WTC11 (cell line): ENCODE data around the gene CRYBG3. TPM values are rescaled to one million over a fixed set of nuclear protein-coding genes. Genes with fewer than 3 reads are reported as not detected.

Source experiments
- ATAC-seq: fragments of 200-7000 bp; cut with Tn5 transposase; 2 replicates; pipeline ENCODE4 v1.10.0; 2021; ENCODE audit warnings: mild to moderate bottlenecking, moderate library complexity
- CTCF ChIA-PET: fragments of 300-600 bp; sonication (Branson Sonifier 250); formaldehyde crosslinking; loops from one replicate; lab custom pipeline; 2021; ENCODE audit warnings: antibody characterized with exemption; lab: Charles Lee
- POLR2A ChIA-PET: fragments of 350-600 bp; sonication (Branson Sonifier 250); formaldehyde crosslinking; loops from one replicate; lab custom pipeline; 2021; ENCODE audit warnings: antibody characterized with exemption; lab: Charles Lee
- DNase-seq: peaks from one replicate; pipeline ENCODE4 v3.0.0; 2021; ENCODE audit warnings: low spot score
- H3K27ac Mint-ChIP-seq: 2 replicates; pipeline ENCODE4 v1.8.0; 2021; ENCODE audit warnings: mixed read lengths
- H3K27me3 Mint-ChIP-seq: 2 replicates; pipeline ENCODE4 v1.8.0; 2021; ENCODE audit warnings: low read depth, mild to moderate bottlenecking, moderate library complexity, mixed read lengths
- H3K36me3 Mint-ChIP-seq: 2 replicates; pipeline ENCODE4 v1.8.0; 2021; ENCODE audit warnings: mixed read lengths
- H3K4me1 Mint-ChIP-seq: 2 replicates; pipeline ENCODE4 v1.8.0; 2022; ENCODE audit warnings: mixed read lengths
- H3K4me3 Mint-ChIP-seq: 2 replicates; pipeline ENCODE4 v1.8.0; 2021; ENCODE audit warnings: mild to moderate bottlenecking, moderate library complexity, mixed read lengths
- H3K9me3 Mint-ChIP-seq: 2 replicates; pipeline ENCODE4 v1.8.0; 2021; ENCODE audit warnings: mixed read lengths
- CREM ChIP-seq: sonication (generic); formaldehyde crosslinking; IDR thresholded peaks from 2 replicates; pipeline ENCODE4 v1.8.1; 2022; ENCODE audit warnings: mild to moderate bottlenecking, missing genetic modification reagents, moderate library complexity
- ELF4 ChIP-seq: sonication (generic); formaldehyde crosslinking; IDR thresholded peaks from 2 replicates; pipeline ENCODE4 v1.8.1; 2022; ENCODE audit warnings: low read depth, mild to moderate bottlenecking, moderate library complexity, missing genetic modification reagents
- ETV6 ChIP-seq: sonication (generic); formaldehyde crosslinking; IDR thresholded peaks from 2 replicates; pipeline ENCODE4 v1.8.1; 2022; ENCODE audit warnings: mild to moderate bottlenecking, missing genetic modification reagents
- FOXJ3 ChIP-seq: sonication (generic); formaldehyde crosslinking; IDR thresholded peaks from 2 replicates; pipeline ENCODE4 v1.9.0; 2021; ENCODE audit warnings: missing genetic modification reagents, mild to moderate bottlenecking, borderline replicate concordance
- FOXK1 ChIP-seq: sonication (generic); formaldehyde crosslinking; IDR thresholded peaks from 2 replicates; pipeline ENCODE4 v1.8.0; 2022; ENCODE audit warnings: mild to moderate bottlenecking, moderate library complexity, missing genetic modification reagents
- FOXP1 ChIP-seq: sonication (generic); formaldehyde crosslinking; IDR thresholded peaks from 2 replicates; pipeline ENCODE4 v1.8.0; 2022; ENCODE audit warnings: missing genetic modification reagents, mild to moderate bottlenecking, moderate library complexity, borderline replicate concordance
- NFE2L1 ChIP-seq: sonication (generic); formaldehyde crosslinking; IDR thresholded peaks from 2 replicates; pipeline ENCODE4 v1.8.1; 2023; ENCODE audit warnings: missing genetic modification reagents
- NR2C2 ChIP-seq: sonication (generic); formaldehyde crosslinking; IDR thresholded peaks from 2 replicates; pipeline ENCODE4 v1.8.0; 2022; ENCODE audit warnings: mild to moderate bottlenecking, missing genetic modification reagents
- ZBTB21 ChIP-seq: sonication (generic); formaldehyde crosslinking; IDR thresholded peaks from 2 replicates; pipeline ENCODE4 v1.8.1; 2023; ENCODE audit warnings: mild to moderate bottlenecking, missing genetic modification reagents, borderline replicate concordance
- ZNF138 ChIP-seq: sonication (generic); formaldehyde crosslinking; conservative IDR thresholded peaks from 2 replicates; pipeline ENCODE4 v1.8.1; 2022; ENCODE audit warnings: mild to moderate bottlenecking, moderate library complexity, missing genetic modification reagents
- ZNF219 ChIP-seq: sonication (generic); formaldehyde crosslinking; IDR thresholded peaks from 2 replicates; pipeline ENCODE4 v1.8.0; 2023; ENCODE audit warnings: missing genetic modification reagents, mild to moderate bottlenecking, borderline replicate concordance
- ZNF317 ChIP-seq: sonication (generic); formaldehyde crosslinking; IDR thresholded peaks from 2 replicates; pipeline ENCODE4 v1.8.1; 2023; ENCODE audit warnings: low read depth, mild to moderate bottlenecking, moderate library complexity, missing genetic modification reagents, borderline replicate concordance
- ZNF396 ChIP-seq: fragments of 250-450 bp; sonication (Bioruptor Pico); IDR thresholded peaks from 2 replicates; pipeline ENCODE4 v1.8.0; 2021; ENCODE audit warnings: mild to moderate bottlenecking, moderate library complexity, borderline replicate concordance
- total RNA-seq: library from RNA; stranded (reverse); gene quantifications from 3 replicates; pipeline ENCODE4 v1.2.3, GENCODE V29; 2021
- TF ChIP-seq, protein P1 (sequence below): sonication (generic); formaldehyde crosslinking; IDR thresholded peaks from 2 replicates; pipeline ENCODE4 v1.8.1; 2023; ENCODE audit warnings: mild to moderate bottlenecking, missing genetic modification reagents, moderate library complexity
- TF ChIP-seq, protein P2 (sequence below): sonication (generic); formaldehyde crosslinking; IDR thresholded peaks from 2 replicates; pipeline ENCODE4 v1.8.1; 2023; ENCODE audit warnings: mild to moderate bottlenecking, missing genetic modification reagents, moderate library complexity
- TF ChIP-seq, protein P3 (sequence below): sonication (generic); formaldehyde crosslinking; IDR thresholded peaks from 2 replicates; pipeline ENCODE4 v1.8.0; 2023; ENCODE audit warnings: mild to moderate bottlenecking, missing genetic modification reagents
- TF ChIP-seq, protein P4 (sequence below): sonication (generic); formaldehyde crosslinking; IDR thresholded peaks from 2 replicates; pipeline ENCODE4 v1.8.1; 2022; ENCODE audit warnings: mild to moderate bottlenecking, missing genetic modification reagents, moderate library complexity, borderline replicate concordance
- TF ChIP-seq, protein P5 (sequence below): sonication (generic); formaldehyde crosslinking; IDR thresholded peaks from 2 replicates; pipeline ENCODE4 v1.8.0; 2022; ENCODE audit warnings: missing genetic modification reagents
- TF ChIP-seq, protein P6 (sequence below): sonication (generic); formaldehyde crosslinking; conservative IDR thresholded peaks from 2 replicates; pipeline ENCODE4 v1.8.1; 2022; ENCODE audit warnings: mild to moderate bottlenecking, missing genetic modification reagents
- TF ChIP-seq, protein P7 (sequence below): sonication (generic); formaldehyde crosslinking; conservative IDR thresholded peaks from 2 replicates; pipeline ENCODE4 v1.8.1; 2023; ENCODE audit warnings: mild to moderate bottlenecking, low read depth, missing genetic modification reagents, moderate library complexity
- TF ChIP-seq, protein P8 (sequence below): sonication (generic); formaldehyde crosslinking; IDR thresholded peaks from 2 replicates; pipeline ENCODE4 v1.8.0; 2022; ENCODE audit warnings: mild to moderate bottlenecking, missing genetic modification reagents

Gene CRYBG3
- total RNA-seq, 1 experiment from 2014 or later: 13.6 TPM

DNA sequence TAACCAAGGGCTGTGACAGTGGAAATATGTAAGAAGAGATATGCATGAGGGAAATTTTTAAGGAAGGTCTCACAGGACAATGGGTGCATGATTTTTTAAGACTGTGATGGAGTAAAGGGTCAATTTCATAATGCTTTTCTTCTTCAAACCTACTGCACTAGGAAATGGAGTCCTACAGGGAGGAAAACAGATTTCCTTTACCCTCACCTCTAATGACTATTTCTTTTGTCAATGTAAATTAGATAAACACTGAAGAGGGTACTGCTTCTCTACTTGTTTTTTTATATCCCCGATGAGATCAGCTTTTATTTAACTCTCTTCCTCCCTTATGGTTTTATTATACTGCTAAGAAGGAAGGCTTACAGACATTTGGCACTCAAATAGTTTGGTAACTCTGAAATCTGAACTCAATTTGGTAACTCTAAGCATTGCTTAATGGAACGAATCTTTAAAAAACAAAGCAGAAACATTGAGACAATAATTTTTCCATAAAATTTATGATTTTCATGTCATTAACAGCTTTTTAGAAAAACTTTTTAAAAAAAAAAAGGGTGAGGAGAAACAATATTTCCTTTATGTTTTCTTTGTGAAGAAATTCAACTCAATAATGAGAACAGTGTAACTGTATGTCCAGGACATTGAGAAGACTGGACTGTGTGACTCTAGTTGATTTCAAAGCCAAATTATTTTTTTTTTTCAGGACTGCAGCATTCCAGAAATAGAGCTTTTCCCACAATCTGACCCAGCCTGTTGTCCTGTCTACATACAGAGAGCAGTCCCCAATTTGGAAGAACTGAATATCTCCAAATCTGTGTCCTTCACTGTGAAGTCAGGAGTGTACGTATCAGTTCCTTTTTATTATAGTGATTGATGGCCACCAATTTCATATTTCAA lies 64.4 kb downstream of the CRYBG3 start:
- Mint-ChIP-seq H3K4me3 (no peak overlapping the region), H3K4me1 (peaks cover 3% of the 10 kb centered on the region; the same call in 1 of the 2 replicates), H3K27ac (no peak overlapping the region), H3K36me3 (peaks cover 15% of the 10 kb centered on the region; the same call in 1 of the 2 replicates), H3K9me3 (no peaks in the 10 kb centered on the region), H3K27me3 (no peaks in the 10 kb centered on the region)
- no peak for ATAC-seq
- DNase-seq: no peak
- TF ChIP-seq CREM: no peak
- TF ChIP-seq ZNF138 (CRISPR knock-in tag): no peak
- ChIA-PET POLR2A (no interaction called here), CTCF (no interaction called here)

DNA sequence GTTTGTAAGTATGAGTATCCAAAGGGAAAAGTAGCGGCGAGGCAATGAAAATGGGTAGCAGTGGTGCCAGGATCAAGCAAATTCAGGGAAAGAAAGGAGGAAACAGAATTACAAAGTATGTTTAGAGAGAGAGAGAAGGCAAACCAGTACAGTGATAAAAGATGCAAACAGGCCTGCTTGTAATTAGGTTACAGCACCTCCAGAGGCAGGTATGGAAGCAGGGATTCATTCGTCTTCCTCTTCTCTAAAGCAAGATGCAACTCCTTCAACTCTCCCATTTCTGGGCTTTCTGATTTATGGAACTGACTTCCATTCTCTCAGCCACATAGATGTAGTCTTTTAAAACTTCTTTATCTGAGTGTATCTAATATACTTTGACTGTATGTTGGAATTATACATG lies 68.0 kb downstream of the CRYBG3 start:
- ChIA-PET POLR2A (no interaction called here), CTCF (no interaction called here)
- no peaks in the 10 kb centered on the region for H3K27me3 Mint-ChIP-seq
- no peak overlapping the region for H3K27ac Mint-ChIP-seq
- no peaks in the 10 kb centered on the region for H3K9me3 Mint-ChIP-seq
- peaks cover 13% of the 10 kb centered on the region; the same call in 1 of the 2 replicates for H3K36me3 Mint-ChIP-seq
- no peak overlapping the region for H3K4me3 Mint-ChIP-seq
- peaks cover 9% of the 10 kb centered on the region for H3K4me1 Mint-ChIP-seq
- ATAC-seq: peak; percentile 57; the same call in 1 of the 2 replicates
- no peak for TF ChIP-seq NR2C2 (CRISPR knock-in tag)
- no peak for TF ChIP-seq NFE2L1
- TF ChIP-seq ELF4: no peak
- TF ChIP-seq, protein P1, sequence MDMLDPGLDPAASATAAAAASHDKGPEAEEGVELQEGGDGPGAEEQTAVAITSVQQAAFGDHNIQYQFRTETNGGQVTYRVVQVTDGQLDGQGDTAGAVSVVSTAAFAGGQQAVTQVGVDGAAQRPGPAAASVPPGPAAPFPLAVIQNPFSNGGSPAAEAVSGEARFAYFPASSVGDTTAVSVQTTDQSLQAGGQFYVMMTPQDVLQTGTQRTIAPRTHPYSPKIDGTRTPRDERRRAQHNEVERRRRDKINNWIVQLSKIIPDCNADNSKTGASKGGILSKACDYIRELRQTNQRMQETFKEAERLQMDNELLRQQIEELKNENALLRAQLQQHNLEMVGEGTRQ: no peak
- TF ChIP-seq, protein P2, sequence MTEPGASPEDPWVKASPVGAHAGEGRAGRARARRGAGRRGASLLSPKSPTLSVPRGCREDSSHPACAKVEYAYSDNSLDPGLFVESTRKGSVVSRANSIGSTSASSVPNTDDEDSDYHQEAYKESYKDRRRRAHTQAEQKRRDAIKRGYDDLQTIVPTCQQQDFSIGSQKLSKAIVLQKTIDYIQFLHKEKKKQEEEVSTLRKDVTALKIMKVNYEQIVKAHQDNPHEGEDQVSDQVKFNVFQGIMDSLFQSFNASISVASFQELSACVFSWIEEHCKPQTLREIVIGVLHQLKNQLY: no peak
- TF ChIP-seq FOXP1: no peak
- TF ChIP-seq FOXJ3: no peak
- TF ChIP-seq ZNF396 (CRISPR knock-in tag): no peak
- TF ChIP-seq, protein P3, sequence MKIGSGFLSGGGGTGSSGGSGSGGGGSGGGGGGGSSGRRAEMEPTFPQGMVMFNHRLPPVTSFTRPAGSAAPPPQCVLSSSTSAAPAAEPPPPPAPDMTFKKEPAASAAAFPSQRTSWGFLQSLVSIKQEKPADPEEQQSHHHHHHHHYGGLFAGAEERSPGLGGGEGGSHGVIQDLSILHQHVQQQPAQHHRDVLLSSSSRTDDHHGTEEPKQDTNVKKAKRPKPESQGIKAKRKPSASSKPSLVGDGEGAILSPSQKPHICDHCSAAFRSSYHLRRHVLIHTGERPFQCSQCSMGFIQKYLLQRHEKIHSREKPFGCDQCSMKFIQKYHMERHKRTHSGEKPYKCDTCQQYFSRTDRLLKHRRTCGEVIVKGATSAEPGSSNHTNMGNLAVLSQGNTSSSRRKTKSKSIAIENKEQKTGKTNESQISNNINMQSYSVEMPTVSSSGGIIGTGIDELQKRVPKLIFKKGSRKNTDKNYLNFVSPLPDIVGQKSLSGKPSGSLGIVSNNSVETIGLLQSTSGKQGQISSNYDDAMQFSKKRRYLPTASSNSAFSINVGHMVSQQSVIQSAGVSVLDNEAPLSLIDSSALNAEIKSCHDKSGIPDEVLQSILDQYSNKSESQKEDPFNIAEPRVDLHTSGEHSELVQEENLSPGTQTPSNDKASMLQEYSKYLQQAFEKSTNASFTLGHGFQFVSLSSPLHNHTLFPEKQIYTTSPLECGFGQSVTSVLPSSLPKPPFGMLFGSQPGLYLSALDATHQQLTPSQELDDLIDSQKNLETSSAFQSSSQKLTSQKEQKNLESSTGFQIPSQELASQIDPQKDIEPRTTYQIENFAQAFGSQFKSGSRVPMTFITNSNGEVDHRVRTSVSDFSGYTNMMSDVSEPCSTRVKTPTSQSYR (CRISPR knock-in tag): no peak
- TF ChIP-seq ZNF219 (CRISPR knock-in tag): no peak
- TF ChIP-seq ZNF317 (CRISPR knock-in tag): no peak
- TF ChIP-seq, protein P4, sequence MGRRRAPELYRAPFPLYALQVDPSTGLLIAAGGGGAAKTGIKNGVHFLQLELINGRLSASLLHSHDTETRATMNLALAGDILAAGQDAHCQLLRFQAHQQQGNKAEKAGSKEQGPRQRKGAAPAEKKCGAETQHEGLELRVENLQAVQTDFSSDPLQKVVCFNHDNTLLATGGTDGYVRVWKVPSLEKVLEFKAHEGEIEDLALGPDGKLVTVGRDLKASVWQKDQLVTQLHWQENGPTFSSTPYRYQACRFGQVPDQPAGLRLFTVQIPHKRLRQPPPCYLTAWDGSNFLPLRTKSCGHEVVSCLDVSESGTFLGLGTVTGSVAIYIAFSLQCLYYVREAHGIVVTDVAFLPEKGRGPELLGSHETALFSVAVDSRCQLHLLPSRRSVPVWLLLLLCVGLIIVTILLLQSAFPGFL (CRISPR knock-in tag): no peak
- no peak for TF ChIP-seq ETV6 (CRISPR knock-in tag)
- TF ChIP-seq, protein P5, sequence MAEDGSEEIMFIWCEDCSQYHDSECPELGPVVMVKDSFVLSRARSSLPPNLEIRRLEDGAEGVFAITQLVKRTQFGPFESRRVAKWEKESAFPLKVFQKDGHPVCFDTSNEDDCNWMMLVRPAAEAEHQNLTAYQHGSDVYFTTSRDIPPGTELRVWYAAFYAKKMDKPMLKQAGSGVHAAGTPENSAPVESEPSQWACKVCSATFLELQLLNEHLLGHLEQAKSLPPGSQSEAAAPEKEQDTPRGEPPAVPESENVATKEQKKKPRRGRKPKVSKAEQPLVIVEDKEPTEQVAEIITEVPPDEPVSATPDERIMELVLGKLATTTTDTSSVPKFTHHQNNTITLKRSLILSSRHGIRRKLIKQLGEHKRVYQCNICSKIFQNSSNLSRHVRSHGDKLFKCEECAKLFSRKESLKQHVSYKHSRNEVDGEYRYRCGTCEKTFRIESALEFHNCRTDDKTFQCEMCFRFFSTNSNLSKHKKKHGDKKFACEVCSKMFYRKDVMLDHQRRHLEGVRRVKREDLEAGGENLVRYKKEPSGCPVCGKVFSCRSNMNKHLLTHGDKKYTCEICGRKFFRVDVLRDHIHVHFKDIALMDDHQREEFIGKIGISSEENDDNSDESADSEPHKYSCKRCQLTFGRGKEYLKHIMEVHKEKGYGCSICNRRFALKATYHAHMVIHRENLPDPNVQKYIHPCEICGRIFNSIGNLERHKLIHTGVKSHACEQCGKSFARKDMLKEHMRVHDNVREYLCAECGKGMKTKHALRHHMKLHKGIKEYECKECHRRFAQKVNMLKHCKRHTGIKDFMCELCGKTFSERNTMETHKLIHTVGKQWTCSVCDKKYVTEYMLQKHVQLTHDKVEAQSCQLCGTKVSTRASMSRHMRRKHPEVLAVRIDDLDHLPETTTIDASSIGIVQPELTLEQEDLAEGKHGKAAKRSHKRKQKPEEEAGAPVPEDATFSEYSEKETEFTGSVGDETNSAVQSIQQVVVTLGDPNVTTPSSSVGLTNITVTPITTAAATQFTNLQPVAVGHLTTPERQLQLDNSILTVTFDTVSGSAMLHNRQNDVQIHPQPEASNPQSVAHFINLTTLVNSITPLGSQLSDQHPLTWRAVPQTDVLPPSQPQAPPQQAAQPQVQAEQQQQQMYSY (CRISPR knock-in tag): no peak
- TF ChIP-seq, protein P6, sequence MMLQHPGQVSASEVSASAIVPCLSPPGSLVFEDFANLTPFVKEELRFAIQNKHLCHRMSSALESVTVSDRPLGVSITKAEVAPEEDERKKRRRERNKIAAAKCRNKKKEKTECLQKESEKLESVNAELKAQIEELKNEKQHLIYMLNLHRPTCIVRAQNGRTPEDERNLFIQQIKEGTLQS (CRISPR knock-in tag): no peak
- no peak for TF ChIP-seq ZBTB21 (CRISPR knock-in tag)
- TF ChIP-seq, protein P7, sequence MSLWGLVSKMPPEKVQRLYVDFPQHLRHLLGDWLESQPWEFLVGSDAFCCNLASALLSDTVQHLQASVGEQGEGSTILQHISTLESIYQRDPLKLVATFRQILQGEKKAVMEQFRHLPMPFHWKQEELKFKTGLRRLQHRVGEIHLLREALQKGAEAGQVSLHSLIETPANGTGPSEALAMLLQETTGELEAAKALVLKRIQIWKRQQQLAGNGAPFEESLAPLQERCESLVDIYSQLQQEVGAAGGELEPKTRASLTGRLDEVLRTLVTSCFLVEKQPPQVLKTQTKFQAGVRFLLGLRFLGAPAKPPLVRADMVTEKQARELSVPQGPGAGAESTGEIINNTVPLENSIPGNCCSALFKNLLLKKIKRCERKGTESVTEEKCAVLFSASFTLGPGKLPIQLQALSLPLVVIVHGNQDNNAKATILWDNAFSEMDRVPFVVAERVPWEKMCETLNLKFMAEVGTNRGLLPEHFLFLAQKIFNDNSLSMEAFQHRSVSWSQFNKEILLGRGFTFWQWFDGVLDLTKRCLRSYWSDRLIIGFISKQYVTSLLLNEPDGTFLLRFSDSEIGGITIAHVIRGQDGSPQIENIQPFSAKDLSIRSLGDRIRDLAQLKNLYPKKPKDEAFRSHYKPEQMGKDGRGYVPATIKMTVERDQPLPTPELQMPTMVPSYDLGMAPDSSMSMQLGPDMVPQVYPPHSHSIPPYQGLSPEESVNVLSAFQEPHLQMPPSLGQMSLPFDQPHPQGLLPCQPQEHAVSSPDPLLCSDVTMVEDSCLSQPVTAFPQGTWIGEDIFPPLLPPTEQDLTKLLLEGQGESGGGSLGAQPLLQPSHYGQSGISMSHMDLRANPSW (CRISPR knock-in tag): no peak
- TF ChIP-seq, protein P8, sequence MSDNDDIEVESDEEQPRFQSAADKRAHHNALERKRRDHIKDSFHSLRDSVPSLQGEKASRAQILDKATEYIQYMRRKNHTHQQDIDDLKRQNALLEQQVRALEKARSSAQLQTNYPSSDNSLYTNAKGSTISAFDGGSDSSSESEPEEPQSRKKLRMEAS: no peak
- no peak for TF ChIP-seq FOXK1
- DNase-seq: no peak
